Cortex of kidney (tissue), 1 donor: ENCODE measurements around the gene AFAP1.

Source experiments
- DNase-seq: peaks from one replicate; lab custom pipeline; 2025; lab: John Stamatoyannopoulos, UW

Gene AFAP1

DNA sequence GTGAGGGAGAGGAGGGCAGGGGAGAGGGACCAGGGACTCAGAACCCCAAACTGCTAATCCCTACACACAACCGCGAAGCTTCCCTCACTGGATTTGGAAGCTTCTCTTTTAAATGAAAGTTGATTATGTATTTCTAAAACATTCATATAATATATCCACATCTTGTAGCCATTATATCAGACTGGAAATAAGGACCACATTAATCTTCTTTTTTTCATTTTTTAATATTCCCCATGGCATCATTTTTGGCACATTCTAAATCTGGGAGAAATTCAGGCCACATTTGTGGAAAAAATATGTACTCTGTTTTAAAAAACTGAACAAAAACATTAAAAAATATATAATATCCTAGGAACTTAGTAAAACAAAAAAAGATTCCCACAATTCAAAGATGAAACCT lies 97.8 kb downstream of the AFAP1 start:
- DNase-seq = no peak

DNA sequence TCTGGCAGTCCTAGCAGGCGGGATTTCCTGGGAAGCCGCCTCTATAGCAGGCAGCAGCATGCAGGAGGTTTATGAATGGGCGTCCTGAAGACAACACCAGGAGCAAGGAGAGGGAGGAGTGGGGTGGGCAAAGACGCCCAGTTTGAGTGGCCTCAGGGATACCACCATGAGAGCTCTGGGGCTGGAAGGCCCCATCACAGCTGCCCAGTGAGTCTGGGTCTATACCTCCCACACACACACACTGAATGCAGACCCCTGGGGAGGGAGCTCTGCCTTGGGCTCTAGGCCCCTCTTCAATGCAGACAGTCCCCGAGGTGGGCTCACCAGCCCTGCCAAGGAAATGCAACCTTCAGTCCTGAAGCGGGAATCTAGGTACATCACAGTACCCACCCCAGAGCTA lies 98.6 kb downstream of the AFAP1 start:
- DNase-seq = no peak

DNA sequence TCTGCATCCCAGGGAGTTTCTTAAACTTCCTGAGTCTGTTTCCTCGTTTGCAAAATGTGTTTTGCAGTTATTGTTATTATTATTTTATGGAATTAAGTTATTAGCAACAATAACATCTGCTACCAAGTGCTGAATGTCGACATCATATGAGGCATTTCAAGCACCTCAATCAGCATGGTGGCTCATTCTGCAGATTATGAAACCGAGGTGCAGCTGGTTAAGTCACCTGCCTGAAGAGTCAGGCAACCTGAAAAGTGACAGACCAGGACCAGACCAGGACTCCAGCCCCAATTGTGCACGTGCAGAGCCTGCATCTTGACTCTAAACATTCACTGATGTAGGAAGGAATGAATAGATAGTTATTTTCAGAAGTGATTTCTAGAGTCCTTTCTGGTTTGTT lies 99.8 kb downstream of the AFAP1 start:
- DNase-seq = no peak

DNA sequence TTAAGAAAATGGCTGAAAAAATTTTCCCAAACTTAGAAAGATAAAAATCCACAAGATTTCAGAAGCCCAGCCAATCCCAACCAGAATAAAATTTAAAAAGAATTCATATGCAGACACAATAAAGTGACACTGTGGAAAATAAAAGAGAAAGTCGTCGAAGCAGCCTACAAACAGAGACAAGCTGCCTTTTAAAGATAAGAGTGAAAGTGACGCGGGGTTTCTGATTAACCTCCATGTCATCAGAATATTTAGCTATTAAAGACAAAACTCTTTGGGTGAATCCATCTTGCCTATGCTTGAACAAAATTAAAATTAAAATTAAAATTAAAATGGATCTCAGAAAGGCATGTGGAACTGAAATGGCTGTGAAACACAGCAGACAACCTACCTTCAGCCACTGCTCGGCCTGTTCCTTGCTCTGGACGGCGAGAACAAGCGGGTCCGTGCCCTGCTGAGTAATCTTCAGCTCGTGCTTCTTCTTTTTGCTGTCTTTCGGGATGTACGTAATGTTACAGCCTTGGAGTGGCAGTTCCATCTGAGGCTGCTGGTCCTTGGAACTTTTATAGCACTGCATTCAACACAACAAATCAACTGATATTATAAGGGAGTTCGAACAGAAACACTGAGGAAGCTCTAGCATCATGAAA lies 101.4 kb downstream of the AFAP1 start:
- no peak for DNase-seq

DNA sequence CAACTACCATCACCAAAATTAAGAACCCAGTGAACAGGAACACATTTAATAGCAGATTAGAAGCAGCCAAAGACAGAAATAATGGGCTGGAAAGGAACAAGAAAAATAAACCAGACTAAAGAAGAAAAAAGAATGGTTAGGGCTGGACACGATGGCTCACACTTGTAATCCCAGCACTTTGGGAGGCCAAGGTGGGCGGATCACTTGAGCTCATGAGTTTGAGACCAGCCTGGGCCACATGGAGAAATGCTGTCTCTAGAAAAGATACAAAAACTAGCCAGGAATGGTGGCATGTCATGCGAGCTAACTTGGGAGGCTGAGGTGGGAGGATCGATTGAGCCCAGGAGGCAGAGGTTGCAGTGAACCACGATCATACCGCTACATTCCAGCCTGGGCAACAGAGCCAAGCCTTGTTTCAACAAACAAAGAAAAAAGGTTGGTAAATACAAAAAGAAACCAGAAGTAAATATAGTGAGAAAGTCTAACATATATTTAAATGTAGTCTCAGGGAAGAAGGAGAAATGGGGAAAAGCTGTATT lies 102.0 kb downstream of the AFAP1 start:
- no peak for DNase-seq

DNA sequence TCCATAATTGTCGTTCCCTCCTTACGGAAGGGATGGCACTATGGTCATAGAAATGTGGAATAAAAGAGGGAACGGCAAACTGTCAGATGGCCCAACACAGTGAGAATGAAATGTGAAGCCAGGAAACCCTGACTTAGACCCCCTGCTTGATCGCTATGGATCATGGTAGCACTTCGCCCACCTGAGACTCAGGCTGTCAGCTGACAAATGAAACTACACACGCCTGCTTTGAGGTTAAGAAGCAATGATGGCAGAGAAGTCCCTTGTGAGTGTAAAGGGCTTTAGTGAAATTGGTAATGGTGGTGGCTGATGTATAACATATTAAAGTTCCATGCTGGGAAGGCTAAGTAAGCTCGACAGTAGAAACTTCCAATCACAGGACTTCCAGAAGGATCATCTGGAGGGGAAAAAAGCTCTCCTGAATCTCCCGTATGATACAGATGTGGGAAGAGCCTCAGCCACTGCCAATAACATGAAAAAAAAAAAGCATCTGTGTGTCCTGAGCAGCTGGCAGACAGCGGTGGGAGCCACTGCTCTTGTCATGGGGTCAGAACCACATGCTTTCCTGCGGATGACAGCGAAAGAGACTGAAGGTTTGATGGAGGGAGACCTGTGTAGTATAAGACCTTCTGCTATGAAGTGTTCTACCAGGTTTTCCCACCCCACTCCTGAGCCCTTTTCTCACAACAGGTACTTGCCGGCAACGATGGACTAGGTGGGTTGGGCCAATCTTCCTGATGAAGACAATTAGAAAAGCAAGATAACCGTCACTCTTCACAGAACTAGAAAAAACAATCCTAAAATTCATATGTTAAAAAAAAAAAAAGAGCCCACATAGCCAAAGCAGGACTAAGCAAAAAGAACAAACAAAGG lies 107.6 kb downstream of the AFAP1 start:
- no peak for DNase-seq

DNA sequence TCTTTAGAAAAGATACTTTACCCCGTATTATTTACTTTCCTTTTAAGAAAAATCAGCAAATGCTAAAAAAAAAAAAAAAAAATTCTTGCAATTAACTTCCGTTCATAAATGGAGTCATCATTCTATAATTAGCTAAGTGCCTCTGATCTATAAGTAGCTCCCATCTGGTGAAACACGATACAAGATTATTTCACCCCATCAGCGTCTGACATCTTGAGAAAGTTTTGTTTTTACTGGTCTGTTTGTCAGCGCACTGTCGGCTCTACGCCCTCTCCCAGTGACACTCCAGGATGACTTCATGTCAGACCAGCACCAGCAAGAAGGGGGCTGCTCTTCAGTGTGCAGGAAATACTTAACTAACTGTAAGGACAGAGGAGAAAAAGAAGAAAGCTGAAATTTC lies 108.3 kb downstream of the AFAP1 start:
- no peak for DNase-seq

DNA sequence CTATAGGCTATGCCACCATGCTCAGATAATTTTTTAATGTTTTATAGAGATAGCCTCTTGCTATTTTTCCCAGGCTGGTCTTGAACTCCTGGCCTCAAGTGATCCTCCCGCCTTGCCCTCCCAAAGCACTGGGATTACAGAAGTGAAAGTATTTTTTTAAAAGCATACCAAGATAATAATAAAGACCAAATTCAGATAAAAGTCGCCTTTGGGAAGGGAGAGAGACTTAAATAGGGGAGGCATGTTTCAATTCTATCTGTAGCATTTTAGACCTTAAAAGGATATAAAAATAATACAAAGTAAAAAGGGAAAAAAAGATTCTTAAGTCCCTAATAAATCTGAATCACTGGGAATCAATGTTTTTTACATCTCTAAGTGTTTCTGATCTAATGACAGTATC lies 108.9 kb downstream of the AFAP1 start:
- no peak for DNase-seq

DNA sequence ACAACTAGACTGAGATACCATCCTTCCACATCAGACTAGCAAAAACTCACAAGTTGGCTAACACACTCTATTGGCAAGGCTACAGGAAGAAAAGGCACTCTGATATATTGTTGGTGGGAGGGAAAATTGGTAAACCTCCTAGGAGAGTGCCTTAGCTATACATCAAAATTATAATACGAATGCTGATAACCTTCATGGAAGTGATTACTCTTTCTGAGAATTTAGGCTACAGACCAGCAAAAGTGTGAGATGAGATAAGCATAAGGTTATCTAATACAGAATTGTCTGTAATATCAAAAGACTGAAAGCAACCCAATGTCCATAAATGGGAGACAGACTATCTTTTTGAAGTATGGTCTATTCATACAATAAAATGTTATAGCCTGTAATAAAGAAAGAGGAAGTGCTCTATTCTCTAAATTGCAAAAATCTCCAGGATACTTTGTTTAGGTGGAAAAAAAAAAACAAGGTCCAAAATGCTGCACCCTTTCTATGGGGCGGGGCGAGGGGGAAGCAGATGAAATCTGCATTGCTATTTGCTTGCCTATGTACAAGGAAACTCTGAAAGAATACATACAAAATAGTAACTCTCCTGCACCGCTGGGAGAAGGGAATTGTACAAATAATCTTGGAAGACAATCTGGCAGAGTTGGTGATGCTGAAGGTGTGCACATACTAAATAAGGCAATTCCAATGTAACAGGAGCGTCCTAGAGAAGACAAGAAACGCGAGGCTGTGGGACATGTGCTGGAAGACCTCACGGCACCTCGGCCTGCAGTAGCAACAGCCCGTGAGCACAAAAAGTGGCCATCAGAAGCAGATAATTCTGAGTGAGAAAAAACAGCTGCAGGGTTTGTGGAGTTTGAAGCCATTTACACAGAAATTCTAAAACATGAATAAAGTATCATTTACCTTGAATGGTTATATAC lies 109.7 kb downstream of the AFAP1 start:
- no peak for DNase-seq

DNA sequence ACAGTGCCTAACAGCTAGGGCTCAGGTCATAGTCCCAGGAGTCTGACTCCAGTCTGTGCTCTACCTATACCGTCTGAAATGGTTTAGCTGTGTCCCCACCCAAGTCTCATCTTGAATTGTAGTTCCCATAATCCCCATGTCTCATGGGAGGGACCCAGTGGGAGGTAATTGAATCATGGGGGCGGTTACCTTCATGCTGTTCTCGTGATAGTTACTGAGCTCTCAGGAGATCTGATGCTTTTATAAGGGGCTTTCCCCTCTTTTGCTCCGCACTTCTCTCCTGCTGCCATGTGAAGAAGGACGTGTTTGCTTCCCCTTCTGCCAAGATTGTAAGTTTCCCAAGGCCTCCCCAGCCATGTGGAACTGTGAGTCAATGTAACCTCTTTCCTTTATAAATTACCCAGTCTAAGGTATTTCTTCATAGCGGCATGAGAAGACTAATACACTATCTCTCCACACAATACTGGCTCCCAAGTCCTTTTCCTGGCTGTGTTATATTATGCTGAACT lies 110.8 kb downstream of the AFAP1 start:
- no peak for DNase-seq

DNA sequence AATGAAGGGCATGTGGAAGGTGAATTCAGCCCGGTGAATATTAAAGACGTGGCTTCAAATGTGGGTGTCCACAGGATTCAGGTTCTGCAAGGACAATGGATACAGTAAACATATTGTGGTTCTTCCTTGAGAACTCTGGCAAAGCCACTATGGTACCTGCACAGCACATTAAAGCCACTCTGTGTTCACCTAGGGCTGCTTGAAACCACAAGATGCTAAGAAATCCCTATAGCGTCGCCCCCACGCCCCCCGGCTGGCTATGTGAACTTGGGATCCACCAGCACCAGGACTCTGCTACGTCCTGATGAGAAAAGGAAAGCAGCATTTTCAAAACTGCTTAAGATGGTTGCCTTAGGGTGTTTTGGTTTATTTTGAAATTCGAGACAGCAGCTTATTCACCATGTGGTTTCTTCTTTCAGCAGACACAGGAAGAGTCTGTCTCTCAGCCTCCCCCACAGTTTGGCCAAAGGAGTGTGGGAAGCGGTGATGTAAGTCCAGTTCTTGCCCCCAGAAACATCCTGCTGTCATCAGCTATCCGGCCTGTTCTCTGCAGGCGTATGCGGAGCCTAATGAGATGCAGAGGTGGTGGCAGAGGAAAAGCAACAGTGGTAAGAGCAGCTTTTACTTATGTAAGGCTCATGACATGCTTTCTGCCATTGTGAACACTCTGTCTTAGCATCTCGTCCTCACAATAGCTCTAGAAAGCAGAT lies 111.5 kb downstream of the AFAP1 start:
- DNase-seq = no peak

DNA sequence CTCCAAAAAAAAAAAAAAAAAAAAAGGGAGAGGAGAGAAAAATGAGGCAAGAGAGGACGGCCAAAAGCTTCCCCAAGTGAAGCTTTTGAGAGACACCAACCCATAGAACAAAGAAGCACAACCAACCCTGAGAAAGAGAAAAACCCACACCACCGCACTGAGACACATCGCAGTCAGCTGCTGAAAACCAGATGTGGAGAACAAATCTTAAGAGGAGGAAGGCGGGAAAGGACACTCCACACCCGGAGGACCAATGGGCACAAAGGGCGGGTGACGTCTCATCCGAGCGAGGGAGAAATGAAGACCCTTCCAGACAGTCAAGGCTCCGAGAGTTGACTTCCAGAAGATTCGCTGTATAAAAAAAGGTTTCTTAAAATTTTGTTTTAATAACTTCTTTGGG lies 112.1 kb downstream of the AFAP1 start:
- no peak for DNase-seq

DNA sequence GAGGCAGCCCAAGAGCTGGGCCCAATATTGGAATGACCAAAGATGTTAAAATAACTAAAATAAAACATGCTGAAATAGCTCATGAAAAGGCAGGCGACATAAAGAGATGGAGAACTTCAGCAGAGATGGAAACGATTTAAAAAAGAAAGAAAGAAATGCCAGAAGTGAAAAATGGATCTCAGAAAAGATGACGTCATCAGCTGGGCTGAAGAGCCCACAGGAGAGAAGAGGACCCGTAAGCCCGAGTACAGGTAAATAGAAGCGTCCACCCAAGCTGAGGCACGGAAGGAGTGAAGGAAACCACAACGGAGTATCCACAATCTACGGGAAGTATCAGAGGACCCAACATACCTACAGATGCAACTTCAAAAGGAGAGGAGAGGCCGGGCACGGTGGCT lies 112.8 kb downstream of the AFAP1 start:
- DNase-seq = no peak

DNA sequence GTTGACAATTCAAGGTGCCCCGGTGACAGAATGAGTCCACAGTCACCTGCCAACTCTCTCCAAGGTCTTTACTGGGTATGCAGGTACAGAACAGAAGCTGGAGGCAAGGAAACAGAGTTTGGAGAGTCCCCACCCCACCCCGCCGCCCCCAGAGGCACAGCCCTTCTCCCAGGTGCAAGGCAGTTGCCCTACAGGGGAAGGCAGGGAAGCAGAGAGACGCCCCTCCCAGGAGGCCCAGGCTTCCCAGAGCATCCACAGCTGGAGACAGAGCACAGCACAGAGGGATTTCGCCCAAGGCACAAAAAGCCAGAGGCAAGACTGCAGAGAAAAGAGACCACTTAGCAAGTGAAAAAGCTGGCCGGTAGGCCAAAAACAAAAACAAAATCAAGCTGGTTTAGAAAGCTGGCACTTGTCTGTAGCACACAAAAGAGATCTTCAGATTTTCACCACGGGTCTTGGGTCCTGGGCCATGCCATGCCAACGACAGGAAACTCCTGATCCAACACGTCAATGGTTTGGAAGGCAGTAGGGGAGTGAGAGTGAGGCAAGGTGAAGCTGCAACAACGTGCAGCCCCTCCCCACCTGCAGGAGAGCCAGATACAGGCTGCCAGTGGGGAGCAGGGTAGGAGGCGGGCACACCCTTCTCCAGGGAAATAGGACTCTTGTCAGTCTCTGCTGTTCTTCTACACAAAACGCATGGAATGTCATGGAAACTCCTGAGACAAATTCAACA lies 113.3 kb downstream of the AFAP1 start:
- DNase-seq = no peak

DNA sequence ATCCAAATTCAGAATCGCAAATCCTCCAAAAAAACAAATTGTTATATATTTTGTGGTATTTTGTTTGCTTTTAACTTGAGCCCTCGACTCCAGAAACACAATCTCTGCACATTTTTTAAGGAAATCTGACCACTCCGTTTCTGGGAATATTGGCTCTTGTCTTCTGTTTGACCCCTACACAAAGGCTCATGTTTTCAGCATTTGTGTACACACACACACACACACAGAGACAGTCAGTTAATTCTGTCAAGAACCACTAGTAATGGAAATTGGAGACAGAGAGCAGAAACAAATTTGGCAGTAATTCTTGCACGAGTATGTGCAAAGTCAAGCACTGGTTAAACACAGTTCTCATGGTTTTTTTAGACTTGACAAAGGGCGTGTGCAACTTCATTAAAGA lies 115.4 kb downstream of the AFAP1 start:
- DNase-seq = no peak

DNA sequence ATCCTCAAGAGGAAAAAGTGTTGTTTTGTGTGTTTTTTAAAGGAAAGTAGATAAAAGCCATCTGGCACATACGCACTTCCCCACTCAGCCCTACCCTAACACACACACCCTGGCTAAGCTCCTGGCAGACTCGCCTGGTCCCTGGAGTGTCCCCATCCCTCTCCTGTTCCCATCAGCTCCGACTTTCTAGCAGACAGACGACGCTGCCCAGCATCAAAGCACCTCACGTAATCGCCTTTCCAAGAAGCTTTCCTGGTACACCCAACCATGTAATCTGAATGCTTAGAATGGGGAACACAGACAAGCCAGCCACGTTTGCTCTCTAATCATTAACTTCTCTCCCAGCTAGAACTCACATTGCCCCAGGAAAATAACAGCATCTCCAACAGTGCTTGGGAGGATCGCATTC lies 116.2 kb downstream of the AFAP1 start:
- DNase-seq = no peak

DNA sequence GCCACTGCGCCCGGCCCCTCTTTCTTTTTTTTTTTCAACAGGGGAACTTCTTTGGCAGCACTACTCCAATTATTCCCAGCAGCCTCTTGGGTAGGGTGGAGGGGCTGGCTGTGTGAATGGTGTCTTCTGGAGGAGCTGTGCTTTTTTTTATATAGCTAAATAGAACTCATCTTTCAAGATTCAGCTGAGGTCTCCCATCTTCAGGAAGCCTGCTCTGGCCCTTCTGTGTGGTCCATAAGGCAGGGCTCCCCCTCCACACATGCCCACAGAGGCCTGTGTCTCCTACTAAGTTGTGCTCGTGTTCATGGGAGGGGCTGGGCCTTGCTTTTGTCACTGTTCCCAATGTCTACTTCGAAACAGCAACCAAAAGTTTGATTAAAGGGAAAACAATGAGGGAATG lies 116.8 kb downstream of the AFAP1 start:
- no peak for DNase-seq

DNA sequence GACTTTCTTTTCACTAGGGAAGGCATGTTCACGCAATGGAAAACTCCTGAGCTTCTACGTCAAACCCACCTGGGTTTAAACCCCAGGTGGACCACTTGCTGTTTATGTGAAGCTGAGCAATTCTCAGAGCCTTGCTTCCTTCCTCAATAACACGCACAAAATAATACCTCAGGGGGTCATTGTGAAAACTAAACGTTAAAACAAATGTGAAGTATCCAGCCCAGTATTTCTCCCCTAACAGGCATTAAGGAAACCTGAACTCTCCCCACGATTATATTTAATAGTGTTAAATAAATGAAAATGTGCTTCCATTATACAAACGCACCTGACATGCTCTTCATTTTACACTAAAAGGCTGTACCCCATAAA lies 117.5 kb downstream of the AFAP1 start:
- DNase-seq = no peak

DNA sequence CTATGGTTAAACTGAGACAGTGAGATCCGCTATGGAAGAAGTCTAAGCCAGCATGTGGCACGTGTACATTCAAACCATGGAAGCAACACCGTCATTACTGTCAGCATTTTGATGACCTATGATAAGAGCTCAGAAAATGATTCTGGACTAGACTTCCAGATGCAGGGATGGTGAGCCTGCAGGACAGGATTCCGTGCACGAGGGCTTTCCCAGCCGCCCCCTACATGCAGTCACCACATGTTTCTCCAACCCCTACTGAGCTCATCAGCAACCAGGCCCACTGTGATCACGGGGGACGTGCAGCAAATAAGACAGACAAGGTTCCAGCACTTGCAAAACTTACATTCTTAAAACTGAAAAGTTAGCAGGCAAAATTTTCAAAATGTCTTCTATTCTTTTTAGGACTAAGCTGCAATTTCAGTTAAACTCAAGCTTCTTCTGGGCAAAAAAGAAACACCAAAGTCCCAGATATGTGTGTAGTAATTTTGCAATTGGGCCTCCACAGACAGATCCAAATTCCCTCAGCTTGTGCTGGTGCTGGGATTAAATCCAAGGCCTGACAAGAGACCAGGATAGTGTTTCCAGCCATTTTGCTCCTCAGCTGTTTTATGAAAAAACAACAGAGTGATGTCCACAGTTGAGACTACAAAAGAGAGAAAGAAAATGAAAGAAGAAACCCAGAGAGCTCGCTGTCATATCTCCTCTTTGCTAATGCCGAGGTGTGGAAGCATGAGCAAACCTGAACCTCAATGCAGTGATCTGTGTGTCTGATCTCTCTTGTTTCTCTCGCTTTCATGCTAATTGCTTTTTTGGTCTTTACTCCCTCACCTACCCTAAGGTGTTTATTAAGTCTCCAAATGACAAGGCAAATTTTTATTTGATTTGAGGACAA lies 118.2 kb downstream of the AFAP1 start:
- DNase-seq = no peak
